Activated T-helper 2 cell treated with anti-CD3 and anti-CD28 coated beads, Interferon-gamma antibody, Interleukin-2, Interleukin-4, amounts not matched to agents 10 μg/mL and 5 μg/mL and 100 μg/mL, durations not matched to agents 14 hours and 24 hours and 36 hours (primary cell): ENCODE data around the gene ST3GAL2. TPM values are rescaled to one million over a fixed set of nuclear protein-coding genes. Genes with fewer than 3 reads are reported as not detected.
A peak's percentile ranks its signal among the peaks of the same experiment; 100 is the strongest.

Experiments
- DNase-seq: peaks from one replicate; pipeline ENCODE4 v3.0.0; 2021; ENCODE audit warnings: low spot score
- H3K27ac Mint-ChIP-seq: one replicate; pipeline ENCODE4 v1.8.0; 2021; ENCODE audit warnings: mixed read lengths
- H3K27me3 Mint-ChIP-seq: one replicate; pipeline ENCODE4 v1.8.0; 2021; ENCODE audit warnings: low read depth, mixed read lengths
- H3K36me3 Mint-ChIP-seq: one replicate; pipeline ENCODE4 v1.8.0; 2021; ENCODE audit warnings: low read depth, mixed read lengths
- H3K4me1 Mint-ChIP-seq: one replicate; pipeline ENCODE4 v1.8.0; 2021; ENCODE audit warnings: low read depth, mixed read lengths
- H3K4me3 Mint-ChIP-seq: one replicate; pipeline ENCODE4 v1.8.0; 2021; ENCODE audit warnings: low read depth, mild to moderate bottlenecking, moderate library complexity, mixed read lengths
- H3K9me3 Mint-ChIP-seq: one replicate; pipeline ENCODE4 v1.8.0; 2021; ENCODE audit warnings: mixed read lengths
- intact Hi-C: fragments of 100-400 bp; cut with micrococcal nuclease; formaldehyde crosslinking; loops from one replicate; pipeline ENCODE4 v1.15.1; 2023
- total RNA-seq: library from RNA; stranded (reverse); gene quantifications from 2 replicates; pipeline ENCODE4 v1.2.3, GENCODE V29; 2022

ST3GAL2 gene
- total RNA-seq, result 33.0 and 35.1 TPM in 2 replicates

- no peaks in the 10 kb centered on the region for H3K9me3 Mint-ChIP-seq
- H3K4me3 Mint-ChIP-seq, result peak within 1 kb of the TSS; percentile 91
- peaks cover 21% of the 10 kb centered on the region for H3K4me1 Mint-ChIP-seq
- intact Hi-C loops, result loop anchor here (1.0 to 2.0 kb wide), 5 partner anchors 11 to 84 kb away; partner anchors contain the start of genes COG4, FCSK and SF3B3
- H3K27ac Mint-ChIP-seq, result peak within 1 kb of the TSS; percentile 89
- peak; percentile 91 for DNase-seq
- H3K36me3 Mint-ChIP-seq, result peaks cover 8% of the 10 kb centered on the region
- H3K27me3 Mint-ChIP-seq, result no peaks in the 10 kb centered on the region
Observed at GRCh38 chr16:70438969-70439862, at the start of gene ST3GAL2. Gene ST3GAL2, minus strand, starts transcription at chr16:70439100. Its CDS starts 40,570 bp downstream, at chr16:70398530.

- no peak for DNase-seq
- no peak overlapping the region for H3K4me3 Mint-ChIP-seq
- H3K4me1 Mint-ChIP-seq, result no peaks in the 10 kb centered on the region
- intact Hi-C loops, result no loop called here
- H3K9me3 Mint-ChIP-seq, result no peaks in the 10 kb centered on the region
- H3K36me3 Mint-ChIP-seq, result peaks cover 25% of the 10 kb centered on the region
- no peaks in the 10 kb centered on the region for H3K27me3 Mint-ChIP-seq
- H3K27ac Mint-ChIP-seq, result no peak overlapping the region
Observed at GRCh38 chr16:70484867-70485266, 46.0 kb upstream of the ST3GAL2 start.

- no peak overlapping the region for H3K4me3 Mint-ChIP-seq
- H3K4me1 Mint-ChIP-seq, result no peaks in the 10 kb centered on the region
- no peaks in the 10 kb centered on the region for H3K27me3 Mint-ChIP-seq
- no peak overlapping the region for H3K27ac Mint-ChIP-seq
- intact Hi-C loops, result no loop called here
- H3K9me3 Mint-ChIP-seq, result no peaks in the 10 kb centered on the region
- peaks cover 22% of the 10 kb centered on the region for H3K36me3 Mint-ChIP-seq
- no peak for DNase-seq
Observed at GRCh38 chr16:70483426-70483825, 44.5 kb upstream of the ST3GAL2 start.

GRCh38 chr16:70482624-70483023 lies 43.7 kb upstream of the ST3GAL2 start:
- Mint-ChIP-seq H3K27me3 (no peaks in the 10 kb centered on the region), H3K4me1 (peaks cover 3% of the 10 kb centered on the region), H3K4me3 (no peak overlapping the region), H3K9me3 (no peaks in the 10 kb centered on the region), H3K27ac (peak overlapping the region; percentile 61), H3K36me3 (peaks cover 28% of the 10 kb centered on the region)
- no peak for DNase-seq
- intact Hi-C loops, result no loop called here

GRCh38 chr16:70481929-70482536 lies 43.1 kb upstream of the ST3GAL2 start:
- Mint-ChIP-seq H3K27me3 (no peaks in the 10 kb centered on the region), H3K4me1 (peaks cover 7% of the 10 kb centered on the region), H3K36me3 (peaks cover 31% of the 10 kb centered on the region), H3K4me3 (no peak overlapping the region), H3K9me3 (no peaks in the 10 kb centered on the region), H3K27ac (peak overlapping the region; percentile 61)
- DNase-seq, result no peak
- intact Hi-C loops, result no loop called here

GRCh38 chr16:70480127-70481105 lies 41.5 kb upstream of the ST3GAL2 start:
- Mint-ChIP-seq H3K4me1 (peaks cover 18% of the 10 kb centered on the region), H3K27ac (no peak overlapping the region), H3K9me3 (no peaks in the 10 kb centered on the region), H3K4me3 (no peak overlapping the region), H3K36me3 (peaks cover 32% of the 10 kb centered on the region), H3K27me3 (no peaks in the 10 kb centered on the region)
- DNase-seq, result no peak
- intact Hi-C loops, result no loop called here

GRCh38 chr16:70478912-70479341 lies 40.0 kb upstream of the ST3GAL2 start:
- Mint-ChIP-seq H3K27ac (peak overlapping the region; percentile 28), H3K4me1 (peaks cover 18% of the 10 kb centered on the region), H3K9me3 (no peaks in the 10 kb centered on the region), H3K36me3 (peaks cover 30% of the 10 kb centered on the region), H3K27me3 (no peaks in the 10 kb centered on the region), H3K4me3 (no peak overlapping the region)
- intact Hi-C loops, result loop anchor here (5.0 kb wide), 1 partner anchor 77 kb away; no protein-coding TSS in a partner anchor
- DNase-seq, result no peak

GRCh38 chr16:70478169-70478568 lies 39.3 kb upstream of the ST3GAL2 start:
- Mint-ChIP-seq H3K36me3 (peaks cover 34% of the 10 kb centered on the region), H3K4me3 (no peak overlapping the region), H3K9me3 (no peaks in the 10 kb centered on the region), H3K27ac (peak overlapping the region; percentile 67), H3K4me1 (peaks cover 18% of the 10 kb centered on the region), H3K27me3 (no peaks in the 10 kb centered on the region)
- intact Hi-C loops, result loop anchor here (5.0 kb wide), 1 partner anchor 76 kb away; no protein-coding TSS in a partner anchor
- DNase-seq, result no peak

- H3K27me3 Mint-ChIP-seq, result no peaks in the 10 kb centered on the region
- peak overlapping the region; percentile 8 for H3K4me3 Mint-ChIP-seq
- peak; percentile 39 for DNase-seq
- H3K27ac Mint-ChIP-seq, result peak overlapping the region; percentile 90
- intact Hi-C loops, result loop anchor here (1.0 to 5.0 kb wide), 6 partner anchors 20 to 96 kb away; partner anchors contain the start of genes COG4, SF3B3 and ST3GAL2
- H3K36me3 Mint-ChIP-seq, result peaks cover 25% of the 10 kb centered on the region
- no peaks in the 10 kb centered on the region for H3K9me3 Mint-ChIP-seq
- peaks cover 18% of the 10 kb centered on the region for H3K4me1 Mint-ChIP-seq
Observed at GRCh38 chr16:70476272-70477020, 37.5 kb upstream of the ST3GAL2 start.

GRCh38 chr16:70475054-70475871 lies 36.4 kb upstream of the ST3GAL2 start:
- H3K36me3 Mint-ChIP-seq, result peaks cover 20% of the 10 kb centered on the region
- no peaks in the 10 kb centered on the region for H3K27me3 Mint-ChIP-seq
- no peak for DNase-seq
- peaks cover 18% of the 10 kb centered on the region for H3K4me1 Mint-ChIP-seq
- H3K27ac Mint-ChIP-seq, result peak overlapping the region; percentile 90
- intact Hi-C loops, result loop anchor here (5.0 kb wide), 1 partner anchor 73 kb away; no protein-coding TSS in a partner anchor
- no peak overlapping the region for H3K4me3 Mint-ChIP-seq
- H3K9me3 Mint-ChIP-seq, result no peaks in the 10 kb centered on the region
